Endometrium (tissue), 2 donors: ENCODE data around the gene PLXND1.
"Not testable (repeated sequence)": the region's sequence is repeated elsewhere in the genome, so short reads cannot be mapped to it uniquely, and the experiment has no call there.

Source experiments
- FAIRE-seq: peaks from 2 replicates; lab custom pipeline; 2012; peaks lifted over from hg19 to GRCh38; lab: Jason Lieb, UNC
- donor health status: control.
- donor health status: control.

Gene PLXND1

DNA sequence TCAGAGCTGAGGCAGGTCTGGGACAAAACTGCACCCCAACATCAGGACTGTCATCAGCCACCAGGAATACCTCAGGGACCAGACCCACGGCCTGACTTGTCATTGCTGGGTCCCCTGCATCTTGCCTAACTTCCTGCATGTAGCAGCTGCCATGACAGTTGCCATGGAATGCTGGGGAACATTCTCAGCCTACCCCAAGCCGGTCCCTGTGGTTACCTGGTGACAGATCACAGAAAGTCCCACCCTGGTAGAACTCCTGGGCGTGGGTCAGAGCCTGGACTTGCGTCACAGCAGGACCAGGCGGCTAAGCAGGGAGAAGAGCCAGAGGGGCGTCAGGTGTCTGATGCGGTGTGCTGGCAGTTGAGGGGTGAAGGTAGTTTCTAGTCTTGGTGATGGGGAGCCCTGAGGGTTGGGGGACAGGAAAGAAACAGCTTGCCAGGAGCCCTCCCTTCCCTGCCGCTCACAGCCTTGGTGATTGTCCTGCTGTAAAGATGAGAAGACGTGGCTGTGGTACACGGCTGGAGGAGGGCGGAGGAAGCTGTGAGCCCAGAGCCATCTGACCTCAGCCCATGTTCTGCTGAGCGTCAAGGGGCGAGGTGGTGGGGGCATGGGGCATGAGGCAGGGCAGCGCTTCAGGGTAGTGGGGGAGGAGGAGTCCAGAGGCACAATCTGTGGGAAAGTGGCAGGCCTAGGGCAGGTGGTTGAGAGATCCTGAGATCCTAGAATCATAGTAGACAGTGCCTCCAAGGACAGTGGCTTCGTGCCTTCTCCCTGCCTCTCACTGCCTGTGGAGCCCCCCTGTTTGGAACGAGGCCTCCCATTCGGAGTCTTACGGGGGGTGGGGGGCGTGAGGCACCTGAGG lies 58.1 kb downstream of the PLXND1 start:
- FAIRE-seq = no peak

DNA sequence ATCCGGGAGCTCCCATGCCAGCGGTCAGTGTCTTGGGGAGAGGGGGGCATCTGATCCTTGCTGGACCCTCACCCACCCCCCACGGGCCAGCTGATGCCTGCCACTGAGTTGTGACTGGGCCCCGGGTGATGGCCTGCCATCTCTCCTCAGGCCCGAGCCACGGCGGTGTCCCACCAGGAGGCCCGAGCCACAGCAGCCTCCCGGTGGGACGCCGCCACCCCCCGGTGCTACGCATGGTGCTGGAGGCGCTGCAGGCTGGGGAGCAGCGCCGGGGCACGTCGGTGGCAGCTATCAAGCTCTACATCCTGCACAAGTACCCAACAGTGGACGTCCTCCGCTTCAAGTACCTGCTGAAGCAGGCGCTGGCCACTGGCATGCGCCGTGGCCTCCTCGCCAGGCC lies 59.2 kb downstream of the PLXND1 start:
- no peak for FAIRE-seq

DNA sequence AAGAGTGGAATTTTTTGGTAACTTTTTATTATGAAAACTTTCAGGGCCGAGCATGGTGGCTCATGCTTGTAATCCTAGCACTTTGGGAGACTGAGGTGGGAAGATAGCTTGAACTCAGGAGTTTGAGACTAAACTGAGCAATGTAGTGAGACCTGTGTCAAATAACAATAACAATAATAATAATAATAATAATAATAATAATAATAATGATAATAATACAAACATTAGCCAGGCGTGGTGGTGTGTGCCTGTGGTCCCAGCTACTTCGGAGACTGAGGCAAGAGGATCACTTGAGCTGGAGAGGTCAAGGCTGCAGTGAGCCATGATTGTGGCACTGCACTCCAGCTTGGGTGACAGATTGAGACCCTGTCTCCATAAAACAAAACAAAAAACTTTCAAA lies 60.5 kb downstream of the PLXND1 start:
- not testable (repeated sequence) for FAIRE-seq

DNA sequence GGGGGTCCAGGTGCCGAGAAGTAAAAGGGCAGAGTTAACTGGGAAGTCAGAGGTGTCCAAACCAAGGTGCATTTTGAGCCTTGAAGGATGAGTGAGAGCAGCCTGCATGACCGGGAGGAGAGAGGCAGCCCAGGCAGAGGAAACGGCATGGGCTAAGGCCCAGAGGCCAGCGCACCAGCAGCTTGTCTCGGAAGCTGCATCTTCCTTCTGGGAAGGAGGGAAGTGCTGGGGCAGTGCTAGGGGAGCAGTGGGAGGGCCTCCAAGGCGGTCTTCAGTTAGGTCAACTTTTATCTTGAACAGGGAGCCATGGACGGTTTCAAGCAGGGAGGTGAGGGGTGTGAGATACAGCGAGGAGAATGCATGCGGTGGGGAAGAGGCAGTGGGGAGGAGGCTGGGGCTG lies 62.5 kb downstream of the PLXND1 start:
- no peak for FAIRE-seq

DNA sequence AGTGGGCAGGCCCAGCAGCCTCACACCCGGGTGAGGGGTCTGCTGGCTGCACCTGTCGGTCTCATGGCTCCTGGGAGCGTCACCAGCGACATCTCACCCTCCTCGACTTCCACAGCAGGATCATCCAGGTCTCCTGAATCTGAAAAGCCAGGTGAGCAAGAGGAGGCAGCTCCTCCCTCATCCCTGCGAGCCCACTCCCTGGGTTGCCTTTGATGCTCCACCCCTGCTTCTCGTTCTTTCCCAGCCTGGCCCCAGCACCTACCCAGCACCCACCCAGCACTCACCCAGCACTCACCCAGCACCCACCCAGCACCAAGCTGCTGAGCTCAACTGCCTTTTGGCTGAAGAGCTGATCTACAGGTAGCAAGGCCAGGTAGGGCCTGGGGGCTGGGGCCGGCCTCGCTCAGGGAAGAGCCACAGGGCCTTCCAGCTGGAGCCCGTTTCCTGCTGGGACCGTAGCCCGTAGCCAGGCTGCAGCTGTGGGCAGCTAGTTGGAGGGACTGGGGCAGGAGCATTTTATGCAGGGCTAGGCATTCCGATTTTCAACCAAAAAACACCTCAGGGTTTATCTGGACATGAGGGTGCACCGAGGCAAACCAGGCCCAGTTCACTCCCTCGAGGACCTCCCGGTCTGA lies 63.2 kb downstream of the PLXND1 start, which contains the start of gene H1-8:
Gene H1-8, plus strand, starts transcription at position 20 of the 635 bp plus-strand sequence. Its CDS starts 44 bp downstream, at position 64.
- FAIRE-seq = no peak

DNA sequence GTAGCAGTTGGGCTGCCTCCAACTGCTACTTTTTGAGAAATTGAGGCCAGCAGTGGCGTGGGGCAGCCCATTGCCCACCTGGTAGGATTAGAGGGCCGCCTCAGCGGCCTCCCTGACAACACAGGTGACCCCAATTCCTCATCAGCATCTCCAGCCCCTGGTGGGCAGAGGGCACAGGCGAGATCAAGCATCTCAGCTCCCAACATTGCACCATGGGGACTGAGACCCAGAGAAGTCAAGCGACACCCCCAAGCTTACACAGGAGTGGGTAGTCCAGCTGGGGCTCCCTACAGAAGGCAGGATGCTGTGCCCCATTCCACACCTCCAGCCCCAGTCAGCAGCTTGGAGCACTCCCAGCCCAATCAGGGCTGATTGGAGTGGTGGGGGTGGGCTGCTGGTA lies 63.7 kb downstream of the PLXND1 start:
- no peak for FAIRE-seq

DNA sequence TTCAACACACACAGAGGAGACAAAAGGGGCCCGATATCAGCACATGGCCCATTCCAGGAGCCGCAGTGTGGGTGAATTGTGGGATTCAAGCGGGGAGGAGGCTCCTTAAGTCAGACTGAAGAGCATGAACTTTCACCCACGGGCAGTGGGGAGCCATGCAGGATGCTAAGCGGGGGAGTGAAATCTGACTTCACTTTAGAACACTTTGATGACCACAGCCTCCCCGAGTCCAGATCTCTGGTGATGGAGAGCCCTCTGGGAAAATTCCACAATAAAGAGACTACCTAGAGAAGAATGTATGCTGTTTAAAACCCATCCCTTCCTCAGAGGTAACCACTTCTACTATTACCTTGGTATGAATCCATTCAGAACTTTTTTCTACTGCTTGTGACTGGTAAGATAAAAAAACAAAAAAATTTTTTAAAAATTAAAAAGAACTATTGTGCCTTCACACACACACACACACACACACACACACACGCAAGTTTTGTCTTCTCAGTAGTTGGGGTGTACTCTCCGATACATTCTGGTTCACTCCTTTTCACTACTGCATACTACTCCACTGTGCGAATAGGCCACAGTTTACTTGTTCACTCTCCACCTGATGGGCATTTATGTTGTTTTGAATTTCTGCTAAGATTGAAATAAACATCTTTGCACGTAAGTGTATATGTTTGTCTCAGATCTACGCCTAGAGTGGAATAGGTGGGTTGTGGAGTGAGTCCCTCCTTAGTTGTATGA lies 65.5 kb downstream of the PLXND1 start:
- no peak for FAIRE-seq

DNA sequence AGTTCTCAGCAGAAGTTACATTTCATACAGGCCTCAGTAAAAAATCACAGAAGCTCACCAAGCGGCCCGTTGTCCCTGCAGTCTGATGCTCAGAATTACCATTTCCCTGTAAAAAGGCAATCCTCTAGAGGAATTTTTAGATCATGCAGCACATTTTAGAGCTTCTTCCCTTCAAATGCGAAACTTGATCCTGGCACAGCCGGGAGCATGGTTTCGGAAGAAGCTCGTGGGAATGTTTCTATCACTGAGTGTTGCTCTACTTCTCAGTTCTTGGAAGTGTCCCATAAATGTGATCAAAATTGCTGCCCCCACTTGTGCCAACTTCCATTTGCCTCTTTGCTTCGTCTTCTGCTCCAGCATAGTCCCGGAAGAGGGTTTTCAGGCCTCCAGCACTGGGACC lies 67.3 kb downstream of the PLXND1 start:
- no peak for FAIRE-seq

DNA sequence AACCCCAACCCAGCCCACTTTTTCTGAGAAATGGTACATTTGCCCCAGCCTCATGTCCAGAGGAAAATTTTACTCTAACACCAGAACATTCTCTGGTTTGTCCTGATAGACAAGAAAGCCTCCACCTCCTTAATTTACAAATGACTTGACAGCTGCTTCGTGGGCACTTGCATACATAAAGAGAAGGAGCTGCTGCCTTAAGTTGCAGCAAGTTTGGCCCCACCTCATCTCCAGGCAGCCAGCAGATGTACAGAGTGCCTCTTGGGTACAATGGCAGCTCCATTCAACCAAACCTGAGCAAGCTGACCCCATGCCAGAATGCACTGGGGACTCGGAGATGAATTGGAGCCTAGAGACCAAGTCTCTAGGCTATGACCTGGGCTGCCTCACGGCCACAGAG lies 69.7 kb downstream of the PLXND1 start:
- no peak for FAIRE-seq

DNA sequence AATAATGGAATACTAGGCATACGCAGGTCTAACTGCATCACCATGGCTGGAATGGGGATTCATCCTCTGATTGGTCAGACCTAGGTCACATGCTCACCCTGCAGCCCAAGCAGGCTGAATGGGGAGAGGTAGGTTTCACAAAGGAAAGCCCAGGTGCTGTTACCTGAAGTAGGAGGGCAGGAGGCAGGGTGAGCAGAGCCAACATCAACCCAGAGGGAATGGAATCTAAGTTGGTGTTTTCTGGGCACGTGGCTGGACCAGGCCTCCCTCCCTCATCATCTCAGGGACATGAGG lies 70.2 kb downstream of the PLXND1 start:
- no peak for FAIRE-seq

DNA sequence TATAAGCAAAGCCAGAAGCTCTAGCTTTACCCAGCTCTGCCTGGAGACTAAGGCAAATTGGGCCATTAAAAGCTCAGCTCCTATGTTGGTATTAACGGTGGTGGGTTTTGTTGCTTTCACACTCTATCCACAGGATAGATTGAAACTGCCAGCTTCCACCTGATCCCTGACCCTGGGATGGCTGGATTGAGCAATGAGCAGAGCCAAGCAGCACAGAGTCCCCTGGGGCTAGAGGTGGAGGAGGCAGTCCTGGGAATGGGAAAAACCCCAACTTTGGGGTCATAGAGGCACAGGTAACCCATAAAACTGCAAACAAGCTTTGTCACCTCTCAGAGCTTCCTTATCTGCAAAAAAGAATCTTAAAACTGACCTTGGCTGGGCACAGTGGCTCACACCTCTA lies 71.4 kb downstream of the PLXND1 start:
- no peak for FAIRE-seq

DNA sequence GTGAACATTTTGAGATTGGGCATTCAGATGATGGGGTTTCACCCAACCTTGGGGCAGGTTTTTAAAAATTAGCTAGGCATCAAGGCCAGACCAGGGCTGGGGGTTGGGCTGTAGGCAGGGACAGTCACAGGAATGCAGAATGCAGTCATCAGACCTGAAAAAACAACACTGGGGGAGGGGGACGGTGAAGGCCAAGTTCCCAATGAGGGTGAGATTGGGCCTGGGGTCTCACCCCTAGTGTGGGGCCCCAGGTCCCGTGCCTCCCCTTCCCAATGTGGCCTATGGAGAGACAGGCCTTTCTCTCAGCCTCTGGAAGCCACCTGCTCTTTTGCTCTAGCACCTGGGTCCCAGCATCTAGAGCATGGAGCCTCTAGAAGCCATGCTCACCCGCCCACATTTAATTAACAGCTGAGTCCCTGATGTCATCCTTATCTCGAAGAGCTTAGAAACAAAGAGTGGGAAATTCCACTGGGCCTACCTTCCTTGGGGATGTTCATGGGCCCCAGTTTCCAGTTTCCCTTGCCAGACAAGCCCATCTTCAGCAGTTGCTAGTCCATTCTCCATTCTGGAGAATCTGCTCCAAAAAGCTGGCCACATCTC lies 71.9 kb downstream of the PLXND1 start:
- FAIRE-seq = no peak

DNA sequence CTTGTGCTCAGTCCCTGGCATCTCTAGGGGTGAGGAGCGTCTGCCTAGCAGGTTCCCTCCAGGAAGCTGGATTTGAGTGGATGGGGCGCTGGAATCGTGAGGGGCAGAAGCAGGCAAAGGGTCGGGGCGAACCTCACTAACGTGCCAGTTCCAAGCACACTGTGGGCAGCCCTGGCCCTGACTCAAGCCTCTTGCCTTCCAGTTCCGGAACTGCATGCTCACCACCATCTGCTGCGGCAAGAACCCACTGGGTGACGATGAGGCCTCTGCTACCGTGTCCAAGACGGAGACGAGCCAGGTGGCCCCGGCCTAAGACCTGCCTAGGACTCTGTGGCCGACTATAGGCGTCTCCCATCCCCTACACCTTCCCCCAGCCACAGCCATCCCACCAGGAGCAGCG lies 73.1 kb downstream of the PLXND1 start:
- no peak for FAIRE-seq

DNA sequence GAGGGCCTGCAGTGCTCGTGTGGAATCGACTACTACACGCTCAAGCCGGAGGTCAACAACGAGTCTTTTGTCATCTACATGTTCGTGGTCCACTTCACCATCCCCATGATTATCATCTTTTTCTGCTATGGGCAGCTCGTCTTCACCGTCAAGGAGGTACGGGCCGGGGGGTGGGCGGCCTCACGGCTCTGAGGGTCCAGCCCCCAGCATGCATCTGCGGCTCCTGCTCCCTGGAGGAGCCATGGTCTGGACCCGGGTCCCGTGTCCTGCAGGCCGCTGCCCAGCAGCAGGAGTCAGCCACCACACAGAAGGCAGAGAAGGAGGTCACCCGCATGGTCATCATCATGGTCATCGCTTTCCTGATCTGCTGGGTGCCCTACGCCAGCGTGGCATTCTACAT lies 74.2 kb downstream of the PLXND1 start:
- FAIRE-seq = no peak

DNA sequence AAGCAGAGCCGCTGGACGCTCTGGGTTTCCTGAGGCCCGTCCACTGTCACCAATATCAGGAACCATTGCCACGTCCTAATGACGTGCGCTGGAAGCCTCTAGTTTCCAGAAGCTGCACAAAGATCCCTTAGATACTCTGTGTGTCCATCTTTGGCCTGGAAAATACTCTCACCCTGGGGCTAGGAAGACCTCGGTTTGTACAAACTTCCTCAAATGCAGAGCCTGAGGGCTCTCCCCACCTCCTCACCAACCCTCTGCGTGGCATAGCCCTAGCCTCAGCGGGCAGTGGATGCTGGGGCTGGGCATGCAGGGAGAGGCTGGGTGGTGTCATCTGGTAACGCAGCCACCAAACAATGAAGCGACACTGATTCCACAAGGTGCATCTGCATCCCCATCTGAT lies 74.8 kb downstream of the PLXND1 start:
- no peak for FAIRE-seq

DNA sequence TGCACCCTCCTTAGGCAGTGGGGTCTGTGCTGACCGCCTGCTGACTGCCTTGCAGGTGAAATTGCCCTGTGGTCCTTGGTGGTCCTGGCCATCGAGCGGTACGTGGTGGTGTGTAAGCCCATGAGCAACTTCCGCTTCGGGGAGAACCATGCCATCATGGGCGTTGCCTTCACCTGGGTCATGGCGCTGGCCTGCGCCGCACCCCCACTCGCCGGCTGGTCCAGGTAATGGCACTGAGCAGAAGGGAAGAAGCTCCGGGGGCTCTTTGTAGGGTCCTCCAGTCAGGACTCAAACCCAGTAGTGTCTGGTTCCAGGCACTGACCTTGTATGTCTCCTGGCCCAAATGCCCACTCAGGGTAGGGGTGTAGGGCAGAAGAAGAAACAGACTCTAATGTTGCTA lies 75.7 kb downstream of the PLXND1 start:
- no peak for FAIRE-seq

DNA sequence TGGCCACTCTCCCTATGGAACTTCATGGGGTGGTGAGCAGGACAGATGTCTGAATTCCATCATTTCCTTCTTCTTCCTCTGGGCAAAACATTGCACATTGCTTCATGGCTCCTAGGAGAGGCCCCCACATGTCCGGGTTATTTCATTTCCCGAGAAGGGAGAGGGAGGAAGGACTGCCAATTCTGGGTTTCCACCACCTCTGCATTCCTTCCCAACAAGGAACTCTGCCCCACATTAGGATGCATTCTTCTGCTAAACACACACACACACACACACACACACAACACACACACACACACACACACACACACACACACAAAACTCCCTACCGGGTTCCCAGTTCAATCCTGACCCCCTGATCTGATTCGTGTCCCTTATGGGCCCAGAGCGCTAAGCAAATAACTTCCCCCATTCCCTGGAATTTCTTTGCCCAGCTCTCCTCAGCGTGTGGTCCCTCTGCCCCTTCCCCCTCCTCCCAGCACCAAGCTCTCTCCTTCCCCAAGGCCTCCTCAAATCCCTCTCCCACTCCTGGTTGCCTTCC lies 76.2 kb downstream of the PLXND1 start:
- FAIRE-seq = no peak

DNA sequence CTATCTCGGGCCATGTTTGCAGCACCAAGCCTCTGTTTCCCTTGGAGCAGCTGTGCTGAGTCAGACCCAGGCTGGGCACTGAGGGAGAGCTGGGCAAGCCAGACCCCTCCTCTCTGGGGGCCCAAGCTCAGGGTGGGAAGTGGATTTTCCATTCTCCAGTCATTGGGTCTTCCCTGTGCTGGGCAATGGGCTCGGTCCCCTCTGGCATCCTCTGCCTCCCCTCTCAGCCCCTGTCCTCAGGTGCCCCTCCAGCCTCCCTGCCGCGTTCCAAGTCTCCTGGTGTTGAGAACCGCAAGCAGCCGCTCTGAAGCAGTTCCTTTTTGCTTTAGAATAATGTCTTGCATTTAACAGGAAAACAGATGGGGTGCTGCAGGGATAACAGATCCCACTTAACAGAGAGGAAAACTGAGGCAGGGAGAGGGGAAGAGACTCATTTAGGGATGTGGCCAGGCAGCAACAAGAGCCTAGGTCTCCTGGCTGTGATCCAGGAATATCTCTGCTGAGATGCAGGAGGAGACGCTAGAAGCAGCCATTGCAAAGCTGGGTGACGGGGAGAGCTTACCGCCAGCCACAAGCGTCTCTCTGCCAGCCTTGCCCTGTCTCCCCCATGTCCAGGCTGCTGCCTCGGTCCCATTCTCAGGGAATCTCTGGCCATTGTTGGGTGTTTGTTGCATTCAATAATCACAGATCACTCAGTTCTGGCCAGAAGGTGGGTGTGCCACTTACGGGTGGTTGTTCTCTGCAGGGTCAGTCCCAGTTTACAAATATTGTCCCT lies 76.9 kb downstream of the PLXND1 start:
- FAIRE-seq = no peak

DNA sequence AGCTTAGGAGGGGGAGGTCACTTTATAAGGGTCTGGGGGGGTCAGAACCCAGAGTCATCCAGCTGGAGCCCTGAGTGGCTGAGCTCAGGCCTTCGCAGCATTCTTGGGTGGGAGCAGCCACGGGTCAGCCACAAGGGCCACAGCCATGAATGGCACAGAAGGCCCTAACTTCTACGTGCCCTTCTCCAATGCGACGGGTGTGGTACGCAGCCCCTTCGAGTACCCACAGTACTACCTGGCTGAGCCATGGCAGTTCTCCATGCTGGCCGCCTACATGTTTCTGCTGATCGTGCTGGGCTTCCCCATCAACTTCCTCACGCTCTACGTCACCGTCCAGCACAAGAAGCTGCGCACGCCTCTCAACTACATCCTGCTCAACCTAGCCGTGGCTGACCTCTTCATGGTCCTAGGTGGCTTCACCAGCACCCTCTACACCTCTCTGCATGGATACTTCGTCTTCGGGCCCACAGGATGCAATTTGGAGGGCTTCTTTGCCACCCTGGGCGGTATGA lies 77.8 kb downstream of the PLXND1 start, which contains the start of gene RHO:
Gene RHO, plus strand, starts transcription at position 51 of the 512 bp plus-strand sequence. Its CDS starts 95 bp downstream, at position 146.
- FAIRE-seq = no peak

DNA sequence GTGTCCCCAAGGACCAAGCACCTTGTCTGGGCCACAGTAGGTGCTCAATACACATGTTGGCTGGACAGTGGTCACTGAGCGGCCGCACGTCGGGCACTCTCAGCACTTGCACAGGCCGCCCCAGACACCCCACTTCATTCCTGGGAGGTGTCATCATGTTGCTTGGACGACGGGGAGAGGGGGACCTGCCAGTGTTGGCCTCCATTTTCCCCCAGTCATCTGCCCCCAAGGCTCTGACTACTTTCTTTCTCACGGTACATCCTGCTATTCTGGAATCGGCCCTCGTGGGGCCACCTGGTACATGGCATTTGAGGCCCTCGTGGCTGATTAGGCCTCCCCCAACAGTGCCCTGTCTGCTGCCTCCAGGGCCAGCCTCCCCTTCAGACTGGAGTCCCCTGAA lies 79.2 kb downstream of the PLXND1 start:
- no peak for FAIRE-seq

DNA sequence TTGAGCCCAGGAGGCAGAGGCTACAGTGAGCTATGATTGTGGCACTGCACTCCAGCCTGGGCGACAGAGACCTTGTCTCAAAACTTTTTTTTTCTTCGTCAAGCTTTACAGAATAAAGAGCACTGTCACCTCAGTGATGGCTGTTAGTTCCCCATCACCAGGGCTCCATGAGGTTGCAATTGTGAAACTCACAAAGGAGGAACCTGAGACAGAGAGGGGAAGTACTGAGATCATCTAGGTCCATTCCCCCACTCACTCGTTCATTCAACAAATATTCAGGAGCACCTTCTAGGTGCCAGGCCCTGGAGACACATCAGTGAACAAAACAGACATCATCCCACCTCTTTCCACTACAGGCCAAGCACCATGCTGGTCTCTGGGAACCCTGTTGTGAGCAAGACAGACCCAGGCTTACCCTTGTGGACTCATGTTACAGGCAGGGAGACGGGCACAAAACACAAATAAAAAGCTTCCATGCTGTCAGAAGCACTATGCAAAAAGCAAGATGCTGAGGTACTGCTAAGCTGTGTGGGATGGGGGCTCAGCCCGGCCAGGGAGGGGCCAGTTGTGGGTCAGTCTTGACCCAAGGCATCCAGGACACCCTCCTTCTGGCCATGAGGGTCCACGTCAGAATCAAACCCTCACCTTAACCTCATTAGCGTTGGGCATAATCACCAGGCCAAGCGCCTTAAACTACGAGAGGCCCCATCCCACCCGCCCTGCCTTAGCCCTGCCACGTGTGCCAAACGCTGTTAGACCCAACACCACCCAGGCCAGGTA lies 80.2 kb downstream of the PLXND1 start:
- no peak for FAIRE-seq
